HL-60/S4 (cell line): ENCODE measurements around the gene LRFN2.

ENCODE experiments used
- in situ Hi-C: fragments of 300-500 bp; cut with MboI; formaldehyde crosslinking; loops from 2 replicates; pipeline ENCODE4 v1.14.3; 2022; ENCODE audit warnings: low sequenced_read_pairs

Gene LRFN2

GRCh38 chr6:40386200-40386599 lies 201.0 kb downstream of the LRFN2 start:
- in situ Hi-C loops, result no loop called here

DNA sequence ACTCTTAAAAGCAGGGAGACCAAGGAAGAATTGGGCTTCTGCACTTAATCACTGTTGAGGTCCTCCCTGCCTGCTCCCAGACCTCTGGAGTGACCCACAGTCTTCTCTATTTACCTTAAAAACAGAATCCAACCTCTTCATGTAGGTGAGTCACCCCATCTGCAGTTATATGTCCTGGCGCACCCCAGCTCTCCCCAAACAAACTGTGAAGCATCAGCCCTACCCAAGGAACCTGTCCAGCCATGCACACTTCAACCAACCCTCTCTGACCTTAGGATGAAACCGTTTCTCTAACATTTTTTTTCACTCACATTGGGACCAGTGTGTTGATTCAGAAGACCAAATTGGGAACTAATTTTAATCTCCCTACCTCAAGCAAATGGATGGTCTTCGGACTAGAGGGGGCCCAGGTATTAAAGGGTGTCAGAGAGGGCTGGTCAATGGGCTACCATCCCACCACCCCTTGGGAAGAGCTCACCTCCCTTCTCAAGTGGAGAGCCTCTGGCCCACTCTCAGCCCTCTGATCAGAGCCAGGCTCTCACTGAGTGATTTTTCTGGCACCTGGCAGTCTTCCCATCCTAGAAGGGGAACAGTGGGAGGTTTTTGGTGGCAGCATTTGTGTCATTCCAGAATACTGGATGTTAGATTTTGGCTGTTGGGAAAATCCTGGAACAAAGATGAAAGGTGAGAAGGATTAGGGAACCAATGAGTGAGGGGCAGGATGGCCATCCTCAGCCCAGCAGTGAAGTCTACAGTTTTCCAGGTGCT lies 203.6 kb downstream of the LRFN2 start:
- in situ Hi-C loops, result no loop called here

GRCh38 chr6:40380271-40380670 lies 206.9 kb downstream of the LRFN2 start:
- in situ Hi-C loops, result no loop called here

DNA sequence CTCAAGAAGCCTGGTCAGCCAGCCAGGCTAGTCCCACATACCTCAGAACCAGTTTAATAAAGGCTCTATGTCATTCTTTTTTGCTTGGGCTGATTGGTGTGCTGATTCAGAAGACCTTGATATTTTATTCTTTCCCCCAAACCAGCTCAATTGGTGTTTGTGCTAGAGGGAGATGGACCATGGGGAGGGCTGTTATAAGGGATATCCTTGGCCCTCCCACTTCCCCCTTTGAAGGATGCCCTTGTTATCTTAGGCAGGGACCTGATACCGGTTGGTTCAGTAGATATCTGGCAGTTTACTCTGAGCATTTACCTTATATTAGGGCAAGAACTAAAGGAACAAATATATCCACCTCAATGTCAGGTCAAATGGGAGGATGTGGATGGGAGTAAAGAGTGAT lies 207.4 kb downstream of the LRFN2 start:
- in situ Hi-C loops, result no loop called here

GRCh38 chr6:40378725-40379074 lies 208.5 kb downstream of the LRFN2 start:
- in situ Hi-C loops, result no loop called here

DNA sequence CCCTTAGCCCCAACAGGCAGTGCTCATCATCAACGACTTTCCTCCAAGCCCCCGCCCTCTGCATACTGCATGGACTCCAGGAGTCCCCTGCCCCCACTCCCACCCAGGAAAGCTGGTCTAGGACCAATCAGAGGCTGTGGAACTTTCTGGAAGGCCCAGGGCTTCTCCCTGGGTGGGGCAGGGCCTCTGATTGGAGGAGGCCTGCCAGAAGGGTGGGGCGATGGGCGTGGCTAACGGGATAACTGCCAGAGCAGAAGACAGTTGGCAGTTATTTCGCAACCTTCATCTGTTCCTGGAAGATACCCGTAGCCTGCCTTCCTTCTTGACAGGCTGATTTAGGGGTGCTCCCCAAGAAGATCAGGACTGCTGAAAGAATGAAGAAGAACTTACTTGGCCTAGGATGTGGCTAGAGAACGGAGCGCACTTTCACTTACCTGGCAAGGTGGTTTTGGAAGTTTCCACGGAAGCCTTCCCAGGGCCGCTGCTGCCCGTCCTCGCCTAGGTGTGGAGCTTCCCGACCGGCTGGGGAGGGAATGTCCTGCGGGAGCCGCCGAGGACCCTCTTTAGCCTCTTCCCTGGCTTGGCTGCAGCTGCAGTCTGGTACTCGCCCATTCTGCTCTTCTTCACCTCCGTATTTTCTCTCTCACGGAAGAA lies 209.0 kb downstream of the LRFN2 start:
- in situ Hi-C loops, result no loop called here

DNA sequence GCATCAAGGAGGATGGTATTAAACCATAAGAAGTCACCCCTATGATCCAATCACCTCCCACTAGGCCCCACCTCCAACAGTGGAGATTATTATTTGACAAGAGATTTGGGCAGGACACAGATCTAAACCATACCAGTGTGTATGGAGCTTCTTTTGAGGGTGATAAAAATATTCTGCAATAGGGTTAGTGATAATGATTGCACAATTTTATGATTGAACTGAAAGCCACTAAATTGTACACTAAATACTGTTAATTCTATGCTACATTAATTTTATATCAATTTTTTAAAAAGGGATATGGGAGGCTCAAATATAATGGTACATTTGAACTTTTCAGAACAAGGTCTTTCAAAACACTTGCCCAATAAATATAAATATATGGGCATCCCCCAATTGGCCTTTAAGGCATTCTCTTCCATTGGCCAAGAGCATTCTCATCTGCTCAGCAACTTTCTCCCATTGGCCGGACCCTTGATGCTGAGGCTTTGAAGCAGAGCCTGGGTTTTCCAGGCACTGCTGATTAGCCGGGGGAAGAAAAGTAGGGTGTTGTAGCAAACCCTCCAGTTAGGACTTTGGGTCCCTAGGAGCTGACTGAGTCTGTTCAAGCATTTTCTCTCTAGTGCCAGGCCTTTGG lies 209.9 kb downstream of the LRFN2 start:
- in situ Hi-C loops, result no loop called here

- in situ Hi-C loops, result no loop called here
Observed at GRCh38 chr6:40376113-40376650, 211.0 kb downstream of the LRFN2 start.

- in situ Hi-C loops, result no loop called here
Observed at GRCh38 chr6:40373267-40373666, 213.9 kb downstream of the LRFN2 start.

- in situ Hi-C loops, result no loop called here
Observed at GRCh38 chr6:40371621-40372020, 215.5 kb downstream of the LRFN2 start.

GRCh38 chr6:40371095-40371494 lies 216.1 kb downstream of the LRFN2 start:
- in situ Hi-C loops, result no loop called here

DNA sequence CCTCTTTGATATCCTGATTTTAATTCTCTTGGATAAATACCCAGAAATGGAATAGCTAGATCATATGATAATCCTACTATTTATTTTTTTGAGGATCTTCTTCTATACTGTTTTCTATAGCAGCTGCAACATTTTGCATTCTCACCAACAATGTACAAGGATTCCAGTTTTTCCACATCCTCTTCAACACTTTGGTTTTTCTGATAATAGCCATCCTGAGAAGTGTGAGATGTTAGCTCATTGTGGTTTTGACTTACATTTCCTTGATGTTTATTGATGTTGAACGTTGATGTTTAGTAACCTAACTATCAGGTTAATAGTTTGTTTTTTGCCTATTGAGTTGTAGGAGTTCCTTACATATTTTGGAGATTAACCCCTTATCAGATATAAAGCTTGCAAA lies 217.3 kb downstream of the LRFN2 start:
- in situ Hi-C loops, result no loop called here

DNA sequence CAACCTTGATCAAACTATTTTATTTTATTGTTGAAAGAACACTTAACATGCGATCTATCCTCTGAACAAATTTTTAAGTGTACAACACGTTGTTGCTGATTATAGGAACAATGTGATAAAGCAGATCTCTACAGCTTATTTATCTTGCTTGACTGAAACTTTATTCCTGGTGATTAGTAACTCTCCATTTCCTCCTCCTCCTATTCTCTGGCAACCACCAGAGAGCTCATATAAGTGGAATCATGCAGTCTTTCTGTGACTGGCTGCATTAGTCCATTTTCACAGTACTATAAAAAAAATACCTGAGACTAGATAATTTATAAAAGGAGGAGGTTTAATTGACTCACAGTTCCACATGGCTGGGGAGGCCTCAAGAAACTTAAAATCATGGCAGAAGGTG lies 218.1 kb downstream of the LRFN2 start:
- in situ Hi-C loops, result no loop called here

- in situ Hi-C loops, result no loop called here
Observed at GRCh38 chr6:40362859-40363258, 224.3 kb downstream of the LRFN2 start.

DNA sequence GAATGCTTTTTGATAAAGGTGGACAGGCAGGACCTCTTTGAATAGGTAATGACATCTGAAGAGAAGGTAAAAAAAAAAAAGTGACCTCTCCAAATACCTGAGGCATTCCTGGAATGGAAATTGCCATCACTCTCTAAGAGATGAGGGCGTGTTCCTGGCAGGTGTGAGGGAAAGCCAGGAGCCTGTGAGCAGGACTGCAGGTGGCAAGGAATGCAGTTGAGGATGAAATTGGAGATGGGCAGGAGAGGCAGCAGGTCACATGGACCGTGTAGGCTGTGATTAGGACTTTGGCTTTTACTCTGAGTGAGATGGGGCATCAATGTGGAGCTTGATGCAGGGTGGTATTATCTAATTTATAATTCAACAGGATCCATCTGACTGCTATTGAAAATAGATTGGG lies 227.4 kb downstream of the LRFN2 start:
- in situ Hi-C loops, result no loop called here

GRCh38 chr6:40358473-40359460 lies 228.4 kb downstream of the LRFN2 start:
- in situ Hi-C loops, result no loop called here

- in situ Hi-C loops, result no loop called here
Observed at GRCh38 chr6:40356242-40356910, 230.8 kb downstream of the LRFN2 start.

GRCh38 chr6:40355532-40355931 lies 231.6 kb downstream of the LRFN2 start:
- in situ Hi-C loops, result no loop called here

GRCh38 chr6:40355066-40355465 lies 232.1 kb downstream of the LRFN2 start:
- in situ Hi-C loops, result no loop called here

GRCh38 chr6:40353967-40354452 lies 233.2 kb downstream of the LRFN2 start:
- in situ Hi-C loops, result no loop called here
